T-helper 2 cell (primary cell): ENCODE data around the gene IFNAR2.
"Not testable (repeated sequence)": the region's sequence is repeated elsewhere in the genome, so short reads cannot be mapped to it uniquely, and the experiment has no call there.

Source experiments
- DNase-seq, 5 experiments: peaks; one replicate each; pipeline versions ENCODE4 v3.0.0 to v3.0.0-alpha.2; 2012 to 2022

Gene IFNAR2

GRCh38 chr21:33244779-33245105 lies 15.0 kb downstream of the IFNAR2 start:
- peak in 1 of 5 experiments; percentile 69 for DNase-seq

GRCh38 chr21:33245289-33245918 lies 15.7 kb downstream of the IFNAR2 start:
- no peak for DNase-seq

- no peak for DNase-seq
Observed at GRCh38 chr21:33246506-33246905, 16.8 kb downstream of the IFNAR2 start.

GRCh38 chr21:33246963-33247362 lies 17.2 kb downstream of the IFNAR2 start:
- DNase-seq: no peak

- no peak for DNase-seq
Observed at GRCh38 chr21:33247599-33247998, 17.9 kb downstream of the IFNAR2 start.

GRCh38 chr21:33249331-33250002 lies 19.7 kb downstream of the IFNAR2 start:
- no peak for DNase-seq

GRCh38 chr21:33251119-33251518 lies 21.4 kb downstream of the IFNAR2 start:
- DNase-seq: no peak

- DNase-seq: not testable (repeated sequence)
Observed at GRCh38 chr21:33253382-33253781, 23.6 kb downstream of the IFNAR2 start.

- no peak for DNase-seq
Observed at GRCh38 chr21:33254766-33255165, 25.0 kb downstream of the IFNAR2 start.

GRCh38 chr21:33255404-33255803 lies 25.7 kb downstream of the IFNAR2 start:
- DNase-seq: no peak

GRCh38 chr21:33256019-33256418 lies 26.3 kb downstream of the IFNAR2 start:
- DNase-seq: peak in 1 of 5 experiments; percentile 57

- DNase-seq: no peak
Observed at GRCh38 chr21:33257094-33257803, 27.5 kb downstream of the IFNAR2 start.

- DNase-seq: no peak
Observed at GRCh38 chr21:33258475-33258874, 28.7 kb downstream of the IFNAR2 start.

GRCh38 chr21:33259428-33259827 lies 29.7 kb downstream of the IFNAR2 start:
- no peak for DNase-seq

- no peak for DNase-seq
Observed at GRCh38 chr21:33259995-33260394, 30.3 kb downstream of the IFNAR2 start.

GRCh38 chr21:33261635-33262034 lies 31.9 kb downstream of the IFNAR2 start:
- DNase-seq: peak in 1 of 5 experiments; percentile 77

- DNase-seq: no peak
Observed at GRCh38 chr21:33262921-33263320, 33.2 kb downstream of the IFNAR2 start.

- no peak for DNase-seq
Observed at GRCh38 chr21:33264561-33264960, 34.8 kb downstream of the IFNAR2 start.

GRCh38 chr21:33265664-33266049 lies 35.9 kb downstream of the IFNAR2 start:
- DNase-seq: peak in 2 of 5 experiments; percentile 16 to 59

GRCh38 chr21:33266050-33266788 lies 36.5 kb downstream of the IFNAR2 start, which contains the start of gene IL10RB:
TSS of gene IL10RB (plus strand) at chr21:33266367. CDS start at chr21:33266466, 99 bp downstream.
- DNase-seq: peak; percentile 47 to 82 (median 65)

GRCh38 chr21:33266789-33267135 lies 37.0 kb downstream of the IFNAR2 start:
- DNase-seq: peak in 2 of 5 experiments; percentile 15 to 71

GRCh38 chr21:33267250-33267649 lies 37.5 kb downstream of the IFNAR2 start:
- DNase-seq: no peak

GRCh38 chr21:33268393-33268736 lies 38.6 kb downstream of the IFNAR2 start:
- DNase-seq: no peak
